ENCODE results near the gene FABP1.

DNA sequence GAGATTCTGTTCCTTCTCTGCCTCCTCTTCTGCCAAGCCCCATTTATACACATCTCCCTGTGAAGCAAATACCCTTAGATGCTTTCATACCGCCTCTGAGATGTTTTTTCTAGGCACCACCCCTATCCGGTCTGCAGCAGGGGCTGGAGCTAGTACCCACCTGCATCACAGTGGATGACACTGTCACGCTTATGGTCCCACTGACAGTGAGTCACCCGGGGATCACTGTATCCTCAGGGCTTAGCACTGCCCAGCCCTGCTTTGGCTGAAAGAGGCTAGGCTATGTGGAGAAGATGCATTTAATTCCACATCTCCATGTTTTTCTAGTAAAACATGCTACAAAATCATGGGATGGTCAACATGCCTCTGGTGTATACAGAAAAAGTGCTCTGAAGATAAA lies 9.9 kb downstream of the FABP1 start:
- TF ChIP-seq POLR2A (IDR thresholded peaks at IDR 0.05): no peak
- no peak for TF ChIP-seq CTCF (IDR thresholded peaks at IDR 0.05 in 8 of 11, conservative IDR thresholded peaks at IDR 0.05 in 3 of 11)

Data from spleen (tissue), 7 donors.